A673 (cell line): ENCODE data around the gene RAB3D. TPM values are rescaled to one million over a fixed set of nuclear protein-coding genes. Genes with fewer than 3 reads are reported as not detected.

Experiments
- BruUV-seq: library from RNA; stranded (reverse); fragments of 400-500 nt; replicated peaks from 2 replicates; lab custom pipeline; 2021; lab: Mats Ljungman, UMichigan
- CTCF ChIA-PET: fragments of 300-600 bp; sonication (Branson Sonifier 250); formaldehyde crosslinking; loops from one replicate; lab custom pipeline; 2022; ENCODE audit warnings: antibody characterized with exemption; lab: Charles Lee
- POLR2A ChIA-PET: fragments of 300-600 bp; sonication (Branson Sonifier 250); formaldehyde crosslinking; loops from one replicate; lab custom pipeline; 2022; ENCODE audit warnings: antibody characterized with exemption; ENCODE audit not compliant: low non-redundant PET; lab: Charles Lee
- DNase-seq: peaks from one replicate; pipeline ENCODE4 v3.0.0-alpha.2; 2015; ENCODE audit warnings: low spot score
- H3K27ac ChIP-seq: fragments of 200-600 bp; sonication (generic); 2 replicates; pipeline ENCODE4 v1.5.1; 2016; ENCODE audit warnings: mixed run types, low read depth, mild to moderate bottlenecking, mixed read lengths, antibody characterized with exemption, low read length; ENCODE audit not compliant: poor library complexity, severe bottlenecking
- H3K27me3 ChIP-seq: fragments of 200-600 bp; sonication (generic); replicated peaks from 2 replicates; pipeline ENCODE4 v1.6.1; 2017; ENCODE audit warnings: mixed run types, low read depth, mild to moderate bottlenecking, mixed read lengths, antibody characterized with exemption, low read length; ENCODE audit not compliant: insufficient read depth, poor library complexity
- H3K36me3 ChIP-seq: fragments of 200-600 bp; sonication (generic); 2 replicates; pipeline ENCODE4 v1.6.1; 2016; ENCODE audit warnings: mixed run types, mild to moderate bottlenecking, mixed read lengths, antibody characterized with exemption, low read length; ENCODE audit not compliant: insufficient read depth, poor library complexity, severe bottlenecking
- H3K4me1 ChIP-seq: fragments of 200-600 bp; sonication (generic); 2 replicates; pipeline ENCODE4 v1.6.1; 2017; ENCODE audit warnings: mixed run types, mild to moderate bottlenecking, mixed read lengths, antibody characterized with exemption, low read length; ENCODE audit not compliant: insufficient read depth, poor library complexity, severe bottlenecking
- H3K4me3 ChIP-seq: fragments of 200-600 bp; sonication (generic); 2 replicates; pipeline ENCODE4 v1.5.1; 2016; ENCODE audit warnings: low read depth, mixed run types, mild to moderate bottlenecking, mixed read lengths, low read length; ENCODE audit not compliant: poor library complexity, severe bottlenecking
- H3K9me3 ChIP-seq: fragments of 200-600 bp; sonication (generic); 2 replicates; pipeline ENCODE4 v1.6.1; 2016; ENCODE audit warnings: mixed run types, low read depth, mild to moderate bottlenecking, mixed read lengths, antibody characterized with exemption, low read length; ENCODE audit not compliant: poor library complexity, severe bottlenecking
- EZH2 ChIP-seq: fragments of 200-600 bp; sonication (generic); IDR thresholded peaks from 2 replicates; pipeline ENCODE4 v1.6.1; 2017; ENCODE audit warnings: borderline replicate concordance, low read depth, mild to moderate bottlenecking, mixed read lengths, antibody characterized with exemption, low read length; ENCODE audit not compliant: poor library complexity, severe bottlenecking
- intact Hi-C: fragments of 100-400 bp; cut with micrococcal nuclease; formaldehyde crosslinking; loops from one replicate; pipeline ENCODE4 v1.10.0; 2022; ENCODE audit not compliant: unreplicated experiment
- total RNA-seq: library from RNA; stranded (reverse); gene quantifications from 2 replicates; pipeline ENCODE4 v1.2.3, GENCODE V29; 2021
- TF ChIP-seq, protein P1 (sequence below): fragments of 300-800, 200-600 bp; sonication (generic); conservative IDR thresholded peaks from 2 replicates; pipeline ENCODE4 v1.5.1; 2017; ENCODE audit warnings: low read depth, mild to moderate bottlenecking, antibody characterized with exemption, low read length, moderate library complexity, mixed read lengths

The RAB3D gene
- total RNA-seq, 1 experiment from 2014 or later = 25.4 TPM

DNA sequence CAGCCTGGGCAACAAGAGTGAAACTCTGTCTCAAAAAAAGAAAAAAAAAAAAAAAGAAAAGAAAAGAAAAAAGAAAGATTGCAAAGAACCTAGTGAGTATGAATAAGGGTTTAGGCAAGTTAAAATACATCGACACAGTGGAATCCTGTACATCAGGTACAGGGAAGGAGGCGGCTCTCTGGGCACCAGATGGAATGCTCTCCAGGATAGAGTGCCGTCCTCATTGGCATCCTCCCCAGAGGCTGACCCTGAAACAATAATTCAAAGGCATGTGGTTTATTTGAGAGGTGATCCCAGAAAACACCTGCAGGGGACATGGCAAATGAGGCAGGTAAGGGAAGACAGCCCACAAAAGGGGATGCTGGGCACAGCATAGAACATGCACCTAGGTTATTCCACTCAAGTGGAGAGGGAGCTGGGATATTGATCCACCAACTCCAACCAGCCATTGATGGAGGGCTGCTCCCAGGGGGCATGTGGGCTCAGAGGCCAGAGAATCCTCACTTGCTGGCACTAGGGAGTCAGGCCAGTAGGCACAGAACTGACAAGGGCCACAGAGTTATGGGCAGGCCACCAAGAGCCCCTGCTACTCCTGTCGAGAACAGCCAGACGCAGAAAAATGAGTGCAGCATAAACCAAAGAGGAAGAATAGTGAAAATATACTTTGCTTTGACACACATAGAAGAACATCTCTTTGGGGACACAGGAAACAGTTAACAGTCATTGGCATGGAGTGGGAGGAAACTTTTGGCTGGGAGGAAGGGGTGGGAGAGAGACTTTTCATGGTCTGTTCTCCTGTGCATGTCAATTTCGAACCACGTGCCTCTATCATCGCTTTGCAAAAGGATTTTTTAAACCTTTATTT is 39.3 kb downstream of the RAB3D start:
- intact Hi-C loops = loop anchor here (10.0 kb wide), 2 partner anchors 145 to 285 kb away; no protein-coding TSS in a partner anchor
- no peaks in the 10 kb centered on the region for H3K27me3 ChIP-seq
- no peak for DNase-seq
- no peak for TF ChIP-seq EZH2
- TF ChIP-seq, protein P1, sequence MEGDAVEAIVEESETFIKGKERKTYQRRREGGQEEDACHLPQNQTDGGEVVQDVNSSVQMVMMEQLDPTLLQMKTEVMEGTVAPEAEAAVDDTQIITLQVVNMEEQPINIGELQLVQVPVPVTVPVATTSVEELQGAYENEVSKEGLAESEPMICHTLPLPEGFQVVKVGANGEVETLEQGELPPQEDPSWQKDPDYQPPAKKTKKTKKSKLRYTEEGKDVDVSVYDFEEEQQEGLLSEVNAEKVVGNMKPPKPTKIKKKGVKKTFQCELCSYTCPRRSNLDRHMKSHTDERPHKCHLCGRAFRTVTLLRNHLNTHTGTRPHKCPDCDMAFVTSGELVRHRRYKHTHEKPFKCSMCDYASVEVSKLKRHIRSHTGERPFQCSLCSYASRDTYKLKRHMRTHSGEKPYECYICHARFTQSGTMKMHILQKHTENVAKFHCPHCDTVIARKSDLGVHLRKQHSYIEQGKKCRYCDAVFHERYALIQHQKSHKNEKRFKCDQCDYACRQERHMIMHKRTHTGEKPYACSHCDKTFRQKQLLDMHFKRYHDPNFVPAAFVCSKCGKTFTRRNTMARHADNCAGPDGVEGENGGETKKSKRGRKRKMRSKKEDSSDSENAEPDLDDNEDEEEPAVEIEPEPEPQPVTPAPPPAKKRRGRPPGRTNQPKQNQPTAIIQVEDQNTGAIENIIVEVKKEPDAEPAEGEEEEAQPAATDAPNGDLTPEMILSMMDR = no peak
- H3K4me1 ChIP-seq = no peaks in the 10 kb centered on the region
- H3K27ac ChIP-seq = no peak overlapping the region
- no peaks in the 10 kb centered on the region for H3K36me3 ChIP-seq
- POLR2A ChIA-PET = no interaction called here
- no TSS peak for BruUV-seq
- H3K9me3 ChIP-seq = no peaks in the 10 kb centered on the region
- no peak overlapping the region for H3K4me3 ChIP-seq
- CTCF ChIA-PET = no interaction called here

DNA sequence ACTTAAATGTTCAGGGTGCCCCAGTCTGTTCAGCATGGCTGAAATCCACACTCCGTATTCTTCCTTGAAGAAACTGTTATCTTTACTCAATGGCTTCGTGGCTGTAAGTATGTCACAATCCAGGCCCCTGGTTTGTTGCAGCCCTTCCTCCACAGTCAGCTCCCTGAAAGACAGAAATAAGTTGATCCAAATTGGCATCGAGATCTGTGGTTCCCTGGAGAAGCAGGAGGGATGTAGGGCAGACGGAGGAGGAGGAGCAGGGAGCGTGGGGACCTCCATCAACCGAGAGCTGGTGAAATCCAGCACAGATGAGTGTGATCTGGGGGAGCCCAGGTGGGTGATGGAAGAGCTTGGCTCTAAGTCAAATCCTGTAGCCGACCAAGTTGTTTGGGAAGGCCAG is 43.2 kb downstream of the RAB3D start:
- H3K27me3 ChIP-seq = no peaks in the 10 kb centered on the region

DNA sequence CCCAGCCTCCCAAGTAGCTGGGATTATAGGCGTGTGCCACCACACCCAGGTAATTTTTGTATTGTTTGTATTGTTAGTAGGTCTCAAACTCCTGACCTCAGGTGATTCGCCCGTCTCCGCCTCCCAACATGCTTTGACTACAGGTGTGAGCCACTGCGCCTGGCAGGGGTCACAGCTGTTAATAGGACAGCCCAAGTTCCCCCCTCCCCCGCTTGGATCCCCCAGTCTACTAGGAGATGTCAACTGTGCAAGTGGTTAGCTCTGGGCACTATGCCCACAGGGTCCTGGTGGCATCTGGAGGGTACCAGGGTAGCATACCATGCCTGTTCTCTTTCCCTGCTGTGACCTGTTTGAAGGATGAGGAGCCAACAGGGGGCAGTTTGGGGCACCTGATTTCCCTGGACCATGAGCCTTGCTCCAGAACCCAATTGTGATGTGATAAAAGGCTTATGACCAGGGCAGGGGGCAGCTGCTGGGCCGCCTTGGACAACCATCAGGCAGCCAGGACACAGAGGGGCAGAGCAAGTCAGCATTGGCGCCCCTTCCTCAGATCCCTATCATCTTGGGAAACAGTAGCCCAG is 43.7 kb downstream of the RAB3D start, which contains the start of gene TSPAN16:
TSPAN16 (plus strand) TSS at position 496 of the 581 bp plus-strand sequence. CDS start 138 bp downstream, outside the sequence.
- Histone ChIP-seq H3K27me3 (no peaks in the 10 kb centered on the region), H3K4me1 (no peaks in the 10 kb centered on the region), H3K4me3 (no peak within 1 kb of the TSS), H3K9me3 (no peaks in the 10 kb centered on the region), H3K27ac (no peak within 1 kb of the TSS), H3K36me3 (no peaks in the 10 kb centered on the region)
- intact Hi-C loops = loop anchor here (2.0 to 10.0 kb wide), 3 partner anchors 149 to 289 kb away; no protein-coding TSS in a partner anchor
- no TSS peak for BruUV-seq
- ChIA-PET CTCF (no interaction called here), POLR2A (no interaction called here)
- TF ChIP-seq, protein P1 = no peak
- TF ChIP-seq EZH2 = no peak
- DNase-seq = no peak

More for the DNA sequence above, 43.2 kb downstream of the RAB3D start:
- TF ChIP-seq, protein P1 = no peak
- no peak for TF ChIP-seq EZH2
- Histone ChIP-seq H3K27ac (no peak overlapping the region), H3K4me3 (no peak overlapping the region), H3K36me3 (no peaks in the 10 kb centered on the region), H3K4me1 (no peaks in the 10 kb centered on the region), H3K9me3 (no peaks in the 10 kb centered on the region)
- BruUV-seq = no TSS peak
- DNase-seq = no peak
- POLR2A ChIA-PET = interaction anchor here (0.6 kb wide), 1 partner anchor 35 kb away, joined by 8 read pairs; no protein-coding TSS in a partner anchor
- intact Hi-C loops = loop anchor here (10.0 kb wide), 2 partner anchors 149 to 289 kb away; no protein-coding TSS in a partner anchor
- CTCF ChIA-PET = interaction anchor here (0.6 kb wide), 1 partner anchor 1562 kb away, joined by 10 read pairs; no protein-coding TSS in a partner anchor
